LNCAP (cell line): ENCODE results near the gene CUBN.

Experiments
- TF ChIP-seq, protein P1 (sequence below): fragments of 450-650 bp; IDR thresholded peaks from 2 replicates; pipeline ENCODE4 v1.5.1; 2017; ENCODE audit warnings: mild to moderate bottlenecking

Gene CUBN

DNA sequence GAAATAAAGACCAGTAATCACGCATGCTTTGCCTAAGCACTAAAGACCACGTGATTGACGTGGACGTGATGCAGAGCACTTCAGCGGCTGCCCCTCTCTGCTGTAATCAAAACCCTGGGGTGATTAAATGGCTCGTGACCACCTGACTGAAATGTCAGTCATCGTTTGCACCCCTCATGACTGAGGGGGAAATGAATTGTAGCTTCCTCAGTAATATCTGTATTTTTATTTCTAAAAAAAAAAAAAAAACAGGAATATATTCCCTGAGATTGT is 164.3 kb downstream of the CUBN start:
- TF ChIP-seq, protein P1, sequence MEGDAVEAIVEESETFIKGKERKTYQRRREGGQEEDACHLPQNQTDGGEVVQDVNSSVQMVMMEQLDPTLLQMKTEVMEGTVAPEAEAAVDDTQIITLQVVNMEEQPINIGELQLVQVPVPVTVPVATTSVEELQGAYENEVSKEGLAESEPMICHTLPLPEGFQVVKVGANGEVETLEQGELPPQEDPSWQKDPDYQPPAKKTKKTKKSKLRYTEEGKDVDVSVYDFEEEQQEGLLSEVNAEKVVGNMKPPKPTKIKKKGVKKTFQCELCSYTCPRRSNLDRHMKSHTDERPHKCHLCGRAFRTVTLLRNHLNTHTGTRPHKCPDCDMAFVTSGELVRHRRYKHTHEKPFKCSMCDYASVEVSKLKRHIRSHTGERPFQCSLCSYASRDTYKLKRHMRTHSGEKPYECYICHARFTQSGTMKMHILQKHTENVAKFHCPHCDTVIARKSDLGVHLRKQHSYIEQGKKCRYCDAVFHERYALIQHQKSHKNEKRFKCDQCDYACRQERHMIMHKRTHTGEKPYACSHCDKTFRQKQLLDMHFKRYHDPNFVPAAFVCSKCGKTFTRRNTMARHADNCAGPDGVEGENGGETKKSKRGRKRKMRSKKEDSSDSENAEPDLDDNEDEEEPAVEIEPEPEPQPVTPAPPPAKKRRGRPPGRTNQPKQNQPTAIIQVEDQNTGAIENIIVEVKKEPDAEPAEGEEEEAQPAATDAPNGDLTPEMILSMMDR = no peak

DNA sequence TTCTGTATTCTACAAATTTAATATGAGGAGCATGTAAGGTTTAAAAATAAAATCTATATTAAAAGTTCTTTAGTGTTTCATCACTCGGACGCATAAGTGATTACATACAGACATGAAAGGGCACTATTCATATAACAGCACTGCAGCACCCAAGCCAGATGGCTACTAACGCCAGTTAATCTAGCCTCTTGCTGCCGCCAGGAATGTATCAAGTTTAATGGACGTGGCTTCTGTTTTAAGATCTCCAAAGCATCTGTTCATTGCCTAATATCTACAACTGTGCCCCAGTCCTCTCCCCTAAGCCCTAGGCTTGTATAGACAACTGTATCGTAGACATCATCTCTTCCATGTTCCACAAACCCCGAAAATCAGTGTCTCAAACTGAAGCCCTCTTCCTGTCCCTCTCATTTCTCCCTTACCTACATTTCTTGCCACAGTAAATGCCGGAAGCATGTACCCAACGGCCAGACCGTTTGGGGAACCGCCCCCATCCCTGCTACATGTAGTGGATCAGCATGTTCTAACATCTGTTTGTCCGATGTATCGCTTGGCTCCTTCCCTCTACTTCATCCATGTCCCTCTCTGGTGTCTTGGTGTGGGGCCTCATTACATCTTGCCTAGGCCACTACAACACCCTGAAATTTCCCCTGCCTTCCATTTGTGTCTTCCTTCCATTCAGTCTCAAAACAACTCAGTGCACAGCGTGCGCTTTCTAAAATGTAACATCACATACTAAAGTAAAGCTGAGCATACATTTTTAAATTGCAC is 164.9 kb downstream of the CUBN start:
- TF ChIP-seq, protein P1 = no peak

DNA sequence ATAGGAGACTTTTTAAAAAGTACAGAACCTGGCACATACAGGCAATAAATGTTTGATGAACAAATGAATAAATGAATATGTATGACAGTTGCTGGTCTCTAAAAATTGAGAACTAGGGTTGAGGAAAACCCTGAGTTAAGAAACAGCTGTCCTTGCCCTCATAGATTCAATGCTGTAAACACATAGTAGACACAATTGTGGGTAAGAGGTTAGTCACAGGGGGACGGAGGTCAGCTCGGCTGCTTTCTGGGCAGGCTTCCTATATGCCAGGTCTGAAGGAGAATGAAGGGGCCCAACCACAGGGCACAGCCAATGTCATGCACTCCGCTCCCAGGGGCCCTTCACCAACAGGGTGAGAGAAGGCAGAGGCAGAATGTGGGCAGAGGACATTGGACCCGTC is 169.1 kb downstream of the CUBN start:
- TF ChIP-seq, protein P1 = no peak

DNA sequence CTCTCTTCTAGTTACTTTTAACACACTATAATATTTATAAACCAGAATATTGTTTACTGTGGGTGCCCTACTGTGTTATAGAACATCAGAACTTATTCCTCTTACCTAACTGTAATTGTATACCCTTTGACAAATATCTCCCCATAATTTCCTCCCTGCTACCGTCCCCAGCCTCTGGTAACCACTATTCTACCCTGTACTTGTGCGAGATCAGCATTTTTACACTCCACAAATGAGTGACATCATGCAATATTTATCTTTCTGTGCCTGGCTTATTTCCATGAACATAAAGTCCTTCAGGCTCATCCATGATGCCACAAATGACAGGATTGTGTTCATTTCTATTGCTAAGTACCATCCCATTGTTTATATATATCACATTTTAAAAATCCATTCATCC is 172.6 kb downstream of the CUBN start:
- TF ChIP-seq, protein P1 = no peak

DNA sequence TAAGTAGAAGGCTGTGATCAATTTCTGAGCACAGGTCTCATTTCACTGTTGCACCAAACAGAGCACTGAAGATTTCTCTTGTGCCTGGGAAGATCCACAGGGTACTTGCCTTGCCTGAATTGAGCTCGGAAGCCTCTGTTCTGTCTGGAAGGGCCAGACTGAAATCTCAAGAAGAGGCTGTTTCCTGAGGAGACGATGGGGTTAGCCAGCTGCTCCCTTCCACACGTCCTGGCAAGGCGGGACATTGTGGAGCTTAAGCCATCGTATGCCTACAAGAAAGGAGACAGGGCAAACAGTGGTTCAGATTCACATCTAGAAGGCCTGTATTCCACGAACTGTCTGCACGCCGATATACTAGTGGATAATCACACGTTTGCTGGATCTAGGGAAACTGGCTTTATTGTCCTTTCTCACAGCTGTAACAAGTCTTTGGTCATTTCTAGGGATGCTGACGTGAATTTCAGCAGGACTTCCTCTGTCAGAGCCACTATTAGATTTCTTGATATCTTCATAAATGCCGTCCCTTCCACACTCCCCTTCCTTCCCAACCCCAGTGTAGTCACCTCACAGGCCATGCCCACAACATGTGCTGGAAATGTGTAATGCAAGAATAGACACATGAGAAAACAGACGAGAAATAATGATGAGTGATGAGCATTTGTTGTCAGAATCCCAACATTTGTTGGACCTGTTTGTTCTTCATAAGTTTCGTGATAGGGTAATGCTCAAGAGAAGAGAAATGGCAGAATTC is 175.2 kb downstream of the CUBN start:
- TF ChIP-seq, protein P1 = no peak

DNA sequence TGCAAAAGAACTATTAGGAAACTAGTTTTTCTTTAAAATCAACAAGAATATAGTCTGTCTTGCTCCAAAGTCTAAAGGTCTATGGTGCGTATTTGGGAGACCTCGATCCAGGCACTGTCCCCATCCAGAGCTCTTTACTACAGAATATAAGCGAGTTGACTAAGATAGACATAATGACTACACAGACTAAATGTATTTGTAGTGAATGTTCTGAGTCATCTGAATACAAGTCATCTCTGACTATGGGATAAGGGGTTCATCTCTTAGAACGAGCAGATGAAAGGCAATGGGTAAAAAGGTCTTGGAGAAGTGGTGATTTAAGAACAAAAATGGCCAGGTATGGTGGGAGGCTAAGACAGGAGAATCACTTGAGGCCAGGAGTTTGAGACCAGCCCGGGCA is 176.3 kb downstream of the CUBN start:
- TF ChIP-seq, protein P1 = no peak

DNA sequence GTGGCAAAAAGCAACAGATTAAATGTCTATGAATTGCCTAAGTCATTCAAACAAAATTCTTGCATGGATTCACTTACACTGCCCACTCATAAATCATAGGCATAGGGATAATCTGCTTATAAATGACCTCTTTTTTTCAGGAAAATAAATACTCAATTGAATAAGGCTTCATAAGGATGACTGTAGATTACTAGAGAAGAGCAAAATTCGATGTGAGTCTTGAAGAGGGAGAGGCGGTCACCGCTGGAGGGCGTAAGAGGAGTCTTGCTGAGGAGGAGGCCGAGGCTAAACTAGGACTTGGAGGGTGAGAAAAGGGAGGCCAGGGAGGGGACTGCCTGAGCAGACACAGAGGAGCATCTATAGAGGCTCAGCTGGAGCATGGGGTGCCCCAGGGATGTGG is 177.0 kb downstream of the CUBN start:
- TF ChIP-seq, protein P1 = no peak
